Chondrocyte (in vitro differentiated cells): Measurements from ENCODE around the gene PIAS2. TPM values are rescaled to one million over a fixed set of nuclear protein-coding genes. Genes with fewer than 3 reads are reported as not detected.

Experiments
- DNase-seq: peaks from one replicate; pipeline ENCODE4 v3.0.0; 2021; ENCODE audit warnings: mixed read lengths, low spot score
- H3K27ac Mint-ChIP-seq: one replicate; pipeline ENCODE4 v1.8.0; 2021; ENCODE audit warnings: mild to moderate bottlenecking, moderate library complexity, mixed read lengths; ENCODE audit not compliant: unreplicated experiment
- H3K27me3 Mint-ChIP-seq: 2 replicates; pipeline ENCODE4 v1.8.0; 2021; ENCODE audit warnings: low read depth, mixed read lengths
- H3K36me3 Mint-ChIP-seq: 2 replicates; pipeline ENCODE4 v1.8.0; 2021; ENCODE audit warnings: low read depth, mixed read lengths
- H3K4me1 Mint-ChIP-seq: 2 replicates; pipeline ENCODE4 v1.8.0; 2021; ENCODE audit warnings: low read depth, mild to moderate bottlenecking, mixed read lengths
- H3K4me3 Mint-ChIP-seq: one replicate; pipeline ENCODE4 v1.8.0; 2021; ENCODE audit warnings: mild to moderate bottlenecking, moderate library complexity, mixed read lengths; ENCODE audit not compliant: unreplicated experiment
- H3K9me3 Mint-ChIP-seq: 2 replicates; pipeline ENCODE4 v1.8.0; 2021; ENCODE audit warnings: low read depth, mixed read lengths
- CTCF ChIP-seq: fragments of 200-600 bp; sonication (generic); IDR thresholded peaks from 2 replicates; pipeline ENCODE4 v1.5.0; 2021; ENCODE audit warnings: antibody characterized with exemption, mild to moderate bottlenecking, moderate library complexity
- total RNA-seq: library from RNA; stranded (reverse); gene quantifications from 3 replicates; pipeline ENCODE4 v1.2.1, GENCODE V29; 2021

PIAS2 gene
- total RNA-seq, 1 donor from 2014 or later: 36.2 TPM

GRCh38 chr18:46829947-46830346 is 87.4 kb downstream of the PIAS2 start:
- Mint-ChIP-seq H3K9me3 (no peaks in the 10 kb centered on the region), H3K27me3 (no peaks in the 10 kb centered on the region), H3K36me3 (peaks cover 16% of the 10 kb centered on the region), H3K4me3 (no peak overlapping the region), H3K4me1 (peaks cover 7% of the 10 kb centered on the region), H3K27ac (no peak overlapping the region)
- TF ChIP-seq CTCF: no peak
- DNase-seq: no peak

GRCh38 chr18:46829531-46829930 is 87.8 kb downstream of the PIAS2 start:
- DNase-seq: no peak
- Mint-ChIP-seq H3K4me1 (peaks cover 7% of the 10 kb centered on the region), H3K9me3 (no peaks in the 10 kb centered on the region), H3K27ac (no peak overlapping the region), H3K4me3 (no peak overlapping the region), H3K27me3 (no peaks in the 10 kb centered on the region), H3K36me3 (peaks cover 16% of the 10 kb centered on the region)
- TF ChIP-seq CTCF: no peak

GRCh38 chr18:46821856-46822711 is 95.2 kb downstream of the PIAS2 start:
- Mint-ChIP-seq H3K27me3 (no peaks in the 10 kb centered on the region), H3K4me3 (no peak overlapping the region), H3K27ac (no peak overlapping the region), H3K36me3 (peaks cover 12% of the 10 kb centered on the region), H3K9me3 (no peaks in the 10 kb centered on the region), H3K4me1 (no peaks in the 10 kb centered on the region)
- no peak for DNase-seq
- TF ChIP-seq CTCF: no peak

- TF ChIP-seq CTCF: no peak
- H3K36me3 Mint-ChIP-seq: peaks cover 10% of the 10 kb centered on the region
- no peaks in the 10 kb centered on the region for H3K4me1 Mint-ChIP-seq
- no peak overlapping the region for H3K4me3 Mint-ChIP-seq
- H3K27me3 Mint-ChIP-seq: no peaks in the 10 kb centered on the region
- H3K27ac Mint-ChIP-seq: no peak overlapping the region
- no peaks in the 10 kb centered on the region for H3K9me3 Mint-ChIP-seq
- DNase-seq: no peak
Observed at GRCh38 chr18:46820863-46821262, 96.4 kb downstream of the PIAS2 start.

- H3K9me3 Mint-ChIP-seq: no peaks in the 10 kb centered on the region
- DNase-seq: no peak
- H3K27me3 Mint-ChIP-seq: no peaks in the 10 kb centered on the region
- no peak overlapping the region for H3K4me3 Mint-ChIP-seq
- TF ChIP-seq CTCF: no peak
- H3K36me3 Mint-ChIP-seq: peaks cover 2% of the 10 kb centered on the region
- no peaks in the 10 kb centered on the region for H3K4me1 Mint-ChIP-seq
- no peak overlapping the region for H3K27ac Mint-ChIP-seq
Observed at GRCh38 chr18:46815661-46816060, 101.6 kb downstream of the PIAS2 start.
